Suppressor macrophage (primary cell): ENCODE data around the gene NAT14.
"Not testable (repeated sequence)": the region's sequence is repeated elsewhere in the genome, so short reads cannot be mapped to it uniquely, and the experiment has no call there.

ENCODE experiments used
- DNase-seq, 4 experiments: peaks; one replicate each; pipeline ENCODE4 v3.0.0-alpha.2; 2020 to 2022

Gene NAT14

DNA sequence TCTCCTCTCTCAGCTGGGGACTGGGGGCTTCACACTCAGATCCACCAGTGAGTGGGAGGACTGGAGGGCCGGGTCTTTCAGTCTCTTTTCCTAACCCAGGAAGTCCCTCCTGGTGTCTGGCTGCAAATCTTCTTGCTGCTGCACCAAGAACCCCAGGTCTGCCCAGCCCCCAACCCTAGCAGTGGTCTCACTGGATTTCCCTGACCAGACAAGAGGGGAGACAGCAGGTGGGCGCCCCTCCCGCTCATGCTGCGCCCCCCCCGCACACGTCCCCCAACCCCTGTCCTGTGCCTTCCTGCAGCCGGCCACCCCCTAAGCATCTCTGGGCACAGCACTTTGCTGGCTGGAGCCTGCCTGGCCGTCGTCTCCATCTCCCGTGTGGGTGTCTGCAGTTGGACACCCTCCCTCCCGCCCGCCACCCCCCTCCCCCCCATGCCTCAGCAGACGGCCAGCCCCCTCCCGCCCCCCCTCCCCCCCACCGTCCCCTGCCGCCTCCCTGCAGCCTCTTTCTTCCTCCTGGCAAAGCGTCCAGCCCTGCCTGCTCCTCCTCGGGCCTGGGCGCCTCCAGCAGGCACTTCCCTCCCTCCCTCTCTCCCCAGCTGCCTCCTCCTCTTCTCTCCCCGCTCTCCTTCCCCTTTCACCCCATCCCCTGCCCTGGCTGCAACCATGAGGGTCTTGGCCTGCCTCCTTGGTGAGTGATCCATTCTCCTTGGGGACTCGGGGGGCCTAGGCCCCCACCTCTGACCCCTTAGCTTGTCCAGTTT lies 3.1 kb downstream of the NAT14 start, which contains the start of gene SSC5D:
Gene SSC5D (plus strand): TSS at position 513 of the 764 bp plus-strand sequence. CDS start 154 bp downstream, at position 667.
- DNase-seq = peak in 2 of 4 experiments; percentile 34 to 54

DNA sequence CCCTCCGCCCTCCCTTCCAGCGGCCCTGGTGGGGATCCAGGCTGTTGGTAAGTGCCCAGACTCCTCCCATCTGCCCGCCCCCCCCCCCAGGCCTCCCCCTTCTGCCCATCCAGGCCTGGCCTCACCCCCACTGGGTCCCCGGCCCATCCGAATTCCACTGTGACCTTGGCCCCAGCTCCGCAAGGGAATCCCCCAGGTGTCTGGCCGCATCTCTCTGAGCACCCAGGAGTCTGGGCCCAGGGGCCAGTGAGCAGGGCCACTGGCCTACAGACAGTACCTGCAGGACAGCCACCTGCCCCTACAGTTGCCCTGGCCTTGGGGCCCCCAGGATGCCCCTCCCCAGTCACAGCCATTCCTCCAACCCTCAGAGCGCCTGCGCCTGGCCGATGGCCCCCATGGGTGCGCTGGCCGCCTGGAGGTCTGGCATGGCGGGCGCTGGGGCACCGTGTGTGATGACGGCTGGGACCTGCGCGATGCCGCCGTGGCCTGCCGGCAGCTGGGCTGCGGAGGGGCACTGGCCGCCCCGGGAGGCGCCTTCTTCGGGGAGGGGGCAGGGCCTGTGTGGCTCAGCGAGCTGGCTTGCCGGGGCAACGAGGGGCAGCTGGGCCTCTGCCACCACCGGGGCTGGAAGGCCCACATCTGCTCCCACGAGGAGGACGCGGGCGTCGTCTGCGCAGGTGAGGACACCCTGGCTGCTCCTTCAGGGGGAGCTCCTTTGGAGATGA lies 4.2 kb downstream of the NAT14 start:
- DNase-seq = no peak

DNA sequence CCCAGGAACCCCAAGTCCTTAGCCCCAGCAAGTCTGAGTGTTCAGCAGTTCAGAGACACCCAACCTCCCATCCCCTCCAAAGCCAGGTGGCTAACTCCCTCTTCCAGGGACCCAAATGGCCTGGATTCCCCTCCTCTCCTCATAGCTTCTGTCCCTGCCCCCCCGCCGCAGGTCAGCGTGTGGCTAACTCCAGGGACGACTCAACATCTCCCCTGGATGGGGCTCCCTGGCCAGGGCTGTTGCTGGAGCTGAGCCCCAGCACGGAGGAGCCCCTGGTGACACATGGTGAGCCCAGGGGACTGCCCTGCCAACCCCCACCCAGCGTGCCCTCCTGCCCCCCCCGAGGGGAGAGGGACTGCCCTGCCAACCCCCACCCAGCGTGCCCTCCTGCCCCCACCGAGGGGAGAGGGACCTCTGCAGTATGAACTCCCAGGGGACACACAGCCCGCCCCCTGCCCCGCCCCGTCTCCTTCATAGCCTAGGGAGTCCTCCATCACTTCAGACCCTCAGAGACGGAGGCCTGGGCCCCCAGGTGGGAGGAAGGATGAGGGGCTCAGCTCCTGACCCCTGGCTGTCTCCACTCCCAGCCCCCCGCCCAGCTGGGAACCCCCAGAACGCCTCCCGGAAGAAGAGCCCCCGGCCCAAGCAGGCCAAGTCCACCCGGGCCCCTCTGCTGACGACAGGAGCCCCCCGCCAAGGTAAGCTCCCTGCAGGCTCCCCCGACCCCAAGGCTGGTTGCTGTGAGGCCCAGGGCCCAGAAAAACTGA lies 4.9 kb downstream of the NAT14 start:
- DNase-seq = no peak

DNA sequence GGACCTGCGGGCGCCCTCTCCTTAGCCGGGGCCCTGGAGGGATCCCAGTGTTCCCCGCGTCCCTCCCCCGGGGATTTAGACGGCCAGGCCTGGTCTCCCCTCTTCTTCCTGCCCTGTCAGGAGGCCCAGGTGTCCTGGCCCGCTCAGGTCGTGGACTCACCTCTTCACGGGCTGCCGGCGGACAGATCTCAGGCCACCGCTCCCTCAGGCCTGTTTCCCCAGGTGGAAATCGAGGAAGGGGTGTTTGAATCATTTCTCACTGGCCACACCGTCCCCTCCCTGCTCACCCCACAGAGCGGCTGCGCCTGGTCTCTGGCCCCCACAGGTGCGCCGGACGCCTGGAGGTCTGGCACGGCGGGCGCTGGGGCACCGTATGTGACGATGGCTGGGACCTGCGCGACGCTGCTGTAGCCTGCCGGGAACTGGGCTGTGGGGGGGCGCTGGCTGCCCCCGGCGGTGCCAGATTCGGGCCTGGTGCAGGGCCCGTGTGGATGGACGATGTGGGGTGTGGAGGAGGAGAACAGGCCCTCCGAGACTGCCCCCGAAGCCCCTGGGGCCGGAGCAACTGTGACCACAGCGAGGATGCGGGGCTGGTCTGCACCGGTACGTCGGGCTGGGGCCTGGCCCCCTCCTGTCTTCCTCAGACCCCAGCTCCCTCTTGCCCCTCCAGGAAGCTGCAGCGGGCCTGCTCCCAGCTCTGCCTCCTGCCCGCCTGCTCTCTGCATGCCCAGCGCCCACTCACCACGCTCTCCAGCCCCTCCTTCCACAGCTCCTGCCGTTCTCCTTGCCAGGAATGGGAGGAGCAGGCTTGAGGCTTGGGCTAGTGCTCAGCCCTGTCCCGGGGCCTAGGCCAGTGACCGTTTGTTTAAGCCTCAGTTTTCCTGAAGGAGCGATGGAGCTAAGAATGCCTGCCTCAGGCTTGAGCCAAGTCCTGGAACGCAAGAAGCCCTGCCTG lies 5.8 kb downstream of the NAT14 start:
- DNase-seq = no peak

DNA sequence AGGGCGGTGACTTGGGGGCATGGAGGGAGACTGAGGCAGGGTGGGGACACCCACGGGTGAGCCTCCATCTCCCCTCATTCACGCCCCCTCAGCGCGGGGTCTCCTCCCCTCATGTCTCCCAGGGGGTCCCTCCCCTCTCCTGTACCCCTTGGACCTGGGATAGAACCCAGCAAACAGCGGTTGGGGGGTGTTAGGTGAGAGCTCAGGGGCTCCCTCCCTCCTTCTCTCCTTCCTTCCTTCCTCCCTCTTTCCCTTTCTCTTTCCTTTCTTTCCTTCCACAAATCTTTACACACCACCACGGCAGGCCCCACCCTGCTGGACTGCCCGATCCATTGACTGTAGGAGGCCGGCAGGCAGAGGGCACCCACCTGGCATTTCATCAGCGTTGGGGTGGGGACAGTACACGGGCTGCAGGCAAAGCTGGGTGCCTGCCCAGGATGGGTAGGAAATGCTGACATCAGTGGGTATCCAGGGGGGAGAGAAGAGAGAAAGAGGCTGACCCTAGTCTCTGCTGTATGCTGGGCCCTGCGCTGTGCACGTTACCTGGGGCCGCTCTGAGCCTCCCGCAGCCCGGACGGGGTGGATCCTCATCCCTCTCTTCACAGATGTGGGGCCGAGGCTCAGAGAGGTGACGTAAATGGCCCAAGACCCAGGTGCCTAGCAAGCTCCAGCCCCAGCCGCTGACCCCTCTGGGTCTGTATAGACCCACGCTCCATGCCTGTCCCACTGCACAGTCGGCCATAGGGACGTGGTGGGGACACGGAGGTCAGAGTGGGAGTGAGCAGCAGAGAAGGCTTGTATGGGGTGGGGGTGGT lies 6.8 kb downstream of the NAT14 start:
- no peak for DNase-seq

DNA sequence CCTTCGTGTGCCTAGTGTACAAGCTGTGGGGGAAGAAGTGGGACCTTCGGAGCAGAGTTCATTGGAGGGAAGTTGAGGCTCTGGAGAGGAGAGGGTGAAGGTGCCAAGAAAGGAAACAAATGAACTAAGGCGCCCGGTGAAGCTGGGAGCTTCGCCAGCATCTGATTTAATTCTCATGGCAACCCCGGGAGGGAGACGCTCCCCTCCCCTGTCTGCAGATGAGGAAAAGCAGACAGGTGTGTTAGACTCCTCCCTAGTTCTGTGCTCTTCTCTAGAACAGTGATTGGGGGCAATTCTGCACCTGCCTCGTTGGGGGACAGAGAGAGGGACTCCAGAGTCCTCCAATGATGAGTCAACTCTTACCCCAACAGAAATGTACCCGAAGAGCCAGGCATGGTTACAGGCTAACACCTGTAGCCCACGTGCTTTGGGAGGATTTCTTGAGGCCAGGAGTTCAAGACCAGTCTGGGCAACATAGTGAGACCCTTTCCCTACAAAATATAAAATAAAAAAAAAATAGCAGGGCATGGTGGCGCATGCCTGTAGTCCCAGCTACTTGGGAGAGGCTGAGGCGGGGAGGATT lies 7.5 kb downstream of the NAT14 start:
- DNase-seq = no peak

DNA sequence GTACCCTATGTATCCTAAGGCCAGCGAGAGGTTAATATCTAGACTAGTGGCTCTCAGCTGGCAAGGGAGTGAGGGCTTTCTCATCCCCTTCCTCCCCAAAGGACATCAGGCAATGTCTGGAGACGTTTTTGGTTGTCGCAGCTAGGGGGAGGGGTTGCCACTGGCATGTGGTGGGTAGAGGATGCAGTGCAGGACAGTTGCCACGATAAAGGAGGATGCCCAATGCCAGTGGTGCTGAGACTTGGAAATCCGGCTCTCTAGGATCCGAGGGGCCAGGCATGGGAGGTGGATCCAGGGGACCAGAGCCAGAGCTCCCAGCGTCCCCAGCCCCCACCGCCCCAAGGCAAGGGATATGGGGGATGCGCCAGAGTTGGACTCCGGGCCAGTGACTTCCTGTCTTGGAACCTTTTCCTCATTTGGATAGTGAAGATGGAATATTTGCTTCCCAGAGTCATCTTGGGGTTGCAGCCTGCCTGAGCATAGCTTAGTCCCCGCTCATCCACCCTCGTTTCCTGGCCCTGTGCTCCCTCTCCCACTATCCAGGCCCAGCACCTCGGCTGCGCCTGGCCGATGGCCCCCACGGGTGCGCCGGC lies 8.2 kb downstream of the NAT14 start:
- DNase-seq = no peak

DNA sequence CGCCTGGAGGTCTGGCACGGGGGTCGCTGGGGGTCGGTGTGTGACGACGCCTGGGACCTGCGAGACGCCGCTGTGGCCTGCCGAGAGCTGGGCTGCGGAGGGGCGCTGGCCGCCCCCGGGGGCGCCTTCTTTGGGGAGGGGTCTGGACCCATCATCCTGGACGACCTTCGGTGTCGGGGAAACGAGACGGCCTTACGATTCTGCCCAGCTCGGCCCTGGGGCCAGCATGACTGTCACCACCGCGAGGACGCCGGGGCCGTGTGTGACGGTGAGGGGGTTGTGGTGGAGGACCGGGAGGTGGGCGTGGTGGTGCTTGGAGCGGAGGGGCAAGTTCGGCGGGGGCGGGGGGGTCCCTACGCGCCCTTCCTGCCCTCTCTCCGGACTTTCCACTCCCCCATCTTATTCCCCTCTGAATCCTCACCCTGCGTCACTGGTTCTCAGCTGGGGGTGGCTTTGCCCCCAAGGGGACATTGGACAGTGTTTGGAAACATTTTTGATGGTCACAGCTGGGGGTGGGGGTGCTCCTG lies 8.7 kb downstream of the NAT14 start:
- no peak for DNase-seq

DNA sequence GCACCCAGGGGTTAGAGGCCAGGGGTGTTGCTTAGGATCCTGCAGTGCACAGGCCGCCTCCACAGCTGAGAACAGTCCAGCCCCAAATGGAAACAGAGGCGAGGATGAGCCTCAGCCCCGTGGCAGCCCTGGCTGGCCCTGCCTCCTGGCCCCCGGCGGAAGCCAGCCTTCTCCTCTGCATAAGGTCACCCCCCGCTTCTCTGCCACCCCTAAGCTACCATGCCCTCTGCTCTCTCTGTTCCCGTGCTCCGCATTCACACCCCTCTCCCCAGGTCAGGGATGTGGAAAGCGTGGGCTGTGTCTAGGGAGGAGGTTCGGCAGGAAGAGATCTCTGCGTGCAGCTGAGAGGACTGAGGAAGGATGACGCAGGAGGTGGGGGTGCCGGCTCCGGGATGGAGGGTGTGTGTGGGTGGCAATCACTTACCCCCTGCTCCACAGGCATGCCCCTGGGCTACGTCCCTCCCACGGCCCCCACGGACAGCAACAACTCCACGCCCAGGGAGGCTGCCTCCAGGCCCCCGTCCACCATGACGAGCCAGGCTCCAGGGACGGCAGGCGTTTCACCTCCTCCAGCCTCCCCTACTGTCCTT lies 9.3 kb downstream of the NAT14 start:
- peak; percentile 8 to 49 (median 24) for DNase-seq

DNA sequence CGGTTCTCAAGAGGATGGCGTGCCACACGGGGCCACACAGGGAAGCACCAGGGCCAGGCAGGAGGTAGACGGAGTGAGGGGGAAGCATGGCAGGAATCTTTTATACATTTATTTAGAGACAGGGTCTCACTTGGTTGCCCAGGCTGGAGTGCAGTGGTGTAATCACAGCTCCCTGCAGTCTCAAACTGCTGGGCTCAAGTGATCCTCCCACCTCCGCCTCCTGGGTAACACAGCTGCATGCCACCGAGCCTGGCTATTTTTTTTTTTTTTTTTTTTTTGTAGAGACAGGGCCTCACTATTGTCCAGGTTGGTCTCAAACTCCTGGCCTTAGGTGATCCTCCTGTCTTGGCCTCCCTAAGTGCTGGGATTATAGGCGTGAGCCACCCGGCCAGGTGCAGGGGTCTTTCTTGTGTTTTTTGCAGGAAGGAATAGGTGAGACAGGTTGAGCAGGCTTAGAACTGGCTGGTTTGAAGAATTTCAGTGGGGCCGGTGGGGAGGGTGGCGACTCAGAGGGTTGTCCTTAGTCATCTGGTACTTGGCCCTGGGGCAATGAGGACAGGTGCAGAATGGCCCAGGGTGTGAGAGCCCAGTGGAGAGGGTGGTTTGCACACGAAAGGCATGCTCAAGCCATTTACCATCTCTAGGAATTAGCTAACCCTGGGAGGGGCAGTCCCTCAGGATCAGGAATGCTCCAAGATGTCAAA lies 10.8 kb downstream of the NAT14 start:
- no peak for DNase-seq

DNA sequence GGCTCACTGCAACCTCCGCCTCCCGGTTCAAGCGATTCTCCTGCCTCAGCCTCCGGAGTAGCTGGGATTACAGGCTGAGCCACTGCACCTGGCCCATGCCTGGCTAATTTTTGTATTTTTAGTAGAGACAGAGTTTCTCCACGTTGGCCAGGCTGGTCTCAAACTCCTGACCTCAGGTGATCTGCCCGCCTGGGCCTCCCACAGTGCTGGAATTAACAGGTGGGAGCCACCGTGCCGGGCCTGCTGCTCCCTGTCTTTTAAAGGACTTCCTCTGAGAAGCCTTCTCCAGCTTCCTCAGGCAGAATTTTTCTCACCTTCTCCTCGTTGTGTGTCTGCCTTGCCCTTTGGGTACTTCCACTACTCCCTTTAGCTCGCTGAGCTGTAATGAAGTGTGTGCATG lies 11.8 kb downstream of the NAT14 start:
- DNase-seq = not testable (repeated sequence)

DNA sequence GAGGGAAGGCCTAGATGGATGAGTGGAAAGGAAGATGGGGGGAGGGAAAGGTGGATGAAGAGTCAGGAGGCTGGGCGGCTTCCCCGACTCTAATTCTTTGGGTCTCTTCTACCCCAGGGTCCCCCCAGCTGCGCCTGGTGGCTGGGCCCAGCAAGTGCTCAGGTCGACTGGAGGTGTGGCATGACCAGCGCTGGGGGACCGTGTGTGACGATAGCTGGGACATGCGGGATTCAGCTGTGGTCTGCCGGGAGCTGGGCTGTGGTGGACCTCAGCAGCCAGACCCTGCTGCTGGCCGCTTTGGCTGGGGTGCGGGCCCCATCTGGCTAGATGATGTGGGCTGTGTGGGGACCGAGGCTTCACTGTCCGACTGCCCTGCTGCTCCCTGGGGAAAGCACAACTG lies 12.8 kb downstream of the NAT14 start:
- no peak for DNase-seq

DNA sequence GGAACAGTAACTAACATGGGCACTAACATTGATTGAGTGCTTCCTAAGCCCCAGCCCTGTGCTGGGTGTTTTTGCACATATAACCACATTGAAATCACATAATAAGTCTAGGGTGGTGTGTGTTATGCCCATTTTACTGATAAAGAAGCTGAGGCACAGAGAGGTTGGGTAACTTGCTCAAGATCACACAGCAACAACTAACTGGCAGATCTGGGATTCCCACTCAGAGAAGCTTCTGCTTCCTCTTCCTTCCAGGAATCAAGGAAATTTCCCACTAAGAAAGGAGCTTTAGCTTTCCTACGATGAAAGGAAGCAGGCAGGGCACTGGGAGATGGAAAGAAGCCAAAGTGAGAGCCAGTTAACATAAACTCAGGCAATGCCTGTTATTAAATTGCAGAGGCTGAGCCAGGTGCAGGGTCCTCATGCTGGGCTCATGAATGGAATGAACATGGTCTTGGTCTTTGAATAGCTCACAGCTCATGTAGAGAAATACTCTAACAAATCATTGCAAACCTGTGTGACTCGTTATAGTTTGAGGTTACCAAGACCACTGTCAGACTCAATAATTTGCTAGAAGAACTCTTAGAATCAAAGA lies 13.4 kb downstream of the NAT14 start:
- no peak for DNase-seq

DNA sequence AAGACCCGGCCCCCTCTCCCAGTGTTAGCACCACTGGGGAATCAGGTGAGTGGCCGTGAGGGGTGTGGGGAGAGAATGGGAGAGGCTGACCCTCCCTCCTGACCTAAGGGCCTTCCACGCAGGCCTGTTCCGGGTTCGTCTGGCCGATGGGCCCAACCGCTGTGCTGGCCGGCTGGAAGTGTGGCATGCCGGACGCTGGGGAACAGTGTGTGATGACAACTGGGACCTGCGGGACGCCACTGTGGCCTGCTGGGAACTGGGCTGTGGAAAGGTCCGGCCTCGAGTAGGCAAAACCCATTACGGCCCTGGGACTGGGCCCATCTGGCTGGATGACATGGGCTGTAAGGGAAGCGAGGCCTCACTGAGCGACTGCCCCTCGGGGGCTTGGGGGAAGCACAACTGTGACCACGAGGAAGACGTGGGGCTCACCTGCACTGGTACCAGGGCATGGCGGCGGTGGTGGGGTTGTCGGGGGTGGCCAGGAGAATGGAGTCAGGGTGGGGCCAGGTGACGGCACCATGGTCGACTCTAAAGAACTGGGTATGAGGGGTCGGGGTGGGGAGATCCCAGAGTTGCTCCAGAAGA lies 15.5 kb downstream of the NAT14 start:
- DNase-seq = no peak

DNA sequence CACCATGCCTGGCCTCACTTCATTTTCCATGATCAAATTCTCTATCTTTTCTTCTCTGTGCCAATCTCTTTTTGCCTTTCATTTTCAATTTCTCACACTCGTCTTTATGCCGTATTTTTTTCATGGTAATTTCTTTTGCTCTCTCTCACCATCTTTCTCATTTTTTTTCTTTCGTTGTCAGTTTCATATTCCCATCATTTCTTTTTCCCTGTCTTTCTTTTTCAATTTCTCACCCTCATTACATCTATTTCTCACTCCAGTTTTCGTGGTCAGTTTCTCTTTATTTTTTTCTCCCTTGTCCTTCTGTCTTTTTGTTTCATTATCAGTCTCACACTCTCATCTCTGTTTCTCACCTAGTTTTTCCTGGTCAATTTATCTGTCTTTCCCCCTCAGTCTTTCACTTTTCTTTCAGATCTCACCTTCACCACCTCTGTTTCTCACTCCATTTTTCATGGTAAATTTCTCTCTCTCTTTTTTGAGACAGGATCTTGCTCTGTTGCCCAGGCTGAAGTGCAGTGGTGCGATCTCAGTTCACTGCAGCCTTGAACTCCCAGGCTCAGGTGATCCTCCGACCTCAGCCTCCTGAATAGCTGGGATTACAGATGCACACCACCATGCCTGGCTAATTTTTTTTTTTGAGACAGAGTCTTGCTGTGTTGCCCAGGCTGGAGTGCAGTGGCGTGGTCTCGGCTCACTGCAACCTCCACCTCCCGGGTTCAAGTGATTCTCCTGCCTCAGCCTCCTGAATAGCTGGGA lies 17.4 kb downstream of the NAT14 start:
- no peak for DNase-seq

DNA sequence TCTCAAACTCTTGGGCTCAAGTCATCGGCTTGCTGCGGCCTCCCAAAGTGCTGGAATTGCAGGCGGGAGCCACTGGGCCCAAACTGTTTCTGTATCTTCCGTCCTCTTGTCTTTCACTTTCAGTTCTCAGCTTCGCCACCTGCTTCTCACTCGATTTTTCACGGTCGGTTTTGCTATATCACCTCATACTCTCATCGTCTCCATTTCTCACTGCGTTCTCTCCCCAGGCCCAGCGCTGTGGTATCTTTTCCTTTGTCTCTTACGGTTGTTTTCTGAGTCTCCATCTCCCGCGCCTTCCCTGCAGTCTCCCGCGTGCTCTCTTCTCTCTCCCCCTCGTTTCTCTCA lies 18.1 kb downstream of the NAT14 start:
- no peak for DNase-seq

DNA sequence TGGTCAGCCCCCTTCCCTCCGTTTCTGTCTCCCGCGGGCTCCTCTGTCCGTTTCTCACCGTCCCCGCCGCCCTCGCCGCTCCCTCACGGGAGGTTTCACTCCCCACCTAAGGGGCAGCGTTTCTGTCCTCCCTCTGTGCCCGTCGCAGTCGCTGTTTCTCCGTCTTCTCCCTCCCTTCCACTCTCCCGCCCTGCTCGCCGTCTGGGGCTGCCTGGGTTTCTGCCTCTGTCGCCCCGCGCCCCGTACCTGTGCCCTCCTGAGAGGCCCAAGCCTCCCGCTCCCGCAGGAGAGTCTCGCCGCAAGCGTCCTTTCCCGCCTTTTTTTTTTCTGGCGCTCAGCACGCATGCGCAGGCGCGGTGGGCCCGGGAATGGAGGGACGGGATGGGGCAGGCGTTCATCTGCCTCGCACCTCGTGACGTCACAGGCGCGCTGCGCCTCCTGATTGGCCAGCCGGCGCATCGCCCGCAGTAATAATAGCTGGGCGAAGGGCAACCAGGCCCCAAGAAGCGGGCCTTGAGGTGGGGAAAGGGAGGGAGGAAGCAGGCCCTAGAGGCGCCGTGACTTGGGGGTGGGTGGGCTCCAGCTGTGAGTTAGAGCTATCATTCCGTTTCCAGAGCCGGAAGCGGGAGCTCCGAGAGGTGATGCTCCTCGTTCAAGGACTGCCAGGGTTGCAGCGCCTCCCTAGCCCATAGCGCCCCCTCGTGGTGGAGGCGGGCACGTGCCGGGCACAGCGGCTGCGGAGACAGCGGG lies 18.7 kb downstream of the NAT14 start:
- DNase-seq = peak; percentile 94 to 97 (median 96)
